ENCODE measurements around the gene PPP1R12C. TPM values are rescaled to one million over a fixed set of nuclear protein-coding genes. Genes with fewer than 3 reads are reported as not detected.

The PPP1R12C gene
- total RNA-seq, 3 donors from 2014 or later: 68.3 to 148 (median 91.7) TPM

- Histone ChIP-seq H3K9me3 (peaks cover 4 to 6% of the 10 kb centered on the region in 2 donors), H3K4me3 (no peak overlapping the region), H3K4me1 (no peaks in the 10 kb centered on the region), H3K36me3 (no peaks in the 10 kb centered on the region), H3K27me3 (no peaks in the 10 kb centered on the region), H3K27ac (no peak overlapping the region)
- intact Hi-C loops (cut with DNase I; ENCODE audit: low total_unique reads): no loop called here
- TF ChIP-seq CTCF (IDR thresholded peaks at IDR 0.05): no peak
- no peak for TF ChIP-seq POLR2AphosphoS5 (IDR thresholded peaks at IDR 0.05)
- no peak for TF ChIP-seq POLR2A (IDR thresholded peaks at IDR 0.05)
- no peak for DNase-seq (ENCODE audit: low spot score in 2 of 2)
Measured at GRCh38 chr19:55101261-55101660, 16.2 kb downstream of the PPP1R12C start.

- Histone ChIP-seq H3K27me3 (no peaks in the 10 kb centered on the region), H3K4me3 (no peak overlapping the region), H3K9me3 (peaks cover 4 to 6% of the 10 kb centered on the region in 2 donors), H3K36me3 (no peaks in the 10 kb centered on the region), H3K4me1 (no peaks in the 10 kb centered on the region), H3K27ac (peak overlapping the region; percentile 4 to 30)
- intact Hi-C loops (cut with DNase I; ENCODE audit: low total_unique reads): no loop called here
- DNase-seq (ENCODE audit: low spot score in 2 of 2): no peak
- TF ChIP-seq POLR2A (IDR thresholded peaks at IDR 0.05) (no peak), CTCF (IDR thresholded peaks at IDR 0.05) (no peak), POLR2AphosphoS5 (IDR thresholded peaks at IDR 0.05) (no peak)
Measured at GRCh38 chr19:55099557-55100506, 17.6 kb downstream of the PPP1R12C start.

- H3K4me1 ChIP-seq: no peaks in the 10 kb centered on the region
- H3K36me3 ChIP-seq: no peaks in the 10 kb centered on the region
- intact Hi-C loops (cut with DNase I; ENCODE audit: low total_unique reads): no loop called here
- H3K27ac ChIP-seq: peak overlapping the region; percentile 4 to 30
- peaks cover 4 to 6% of the 10 kb centered on the region in 2 donors for H3K9me3 ChIP-seq
- TF ChIP-seq POLR2A (IDR thresholded peaks at IDR 0.05): no peak
- no peak for TF ChIP-seq CTCF (IDR thresholded peaks at IDR 0.05)
- no peak for TF ChIP-seq POLR2AphosphoS5 (IDR thresholded peaks at IDR 0.05)
- no peak for DNase-seq (ENCODE audit: low spot score in 2 of 2)
- H3K4me3 ChIP-seq: no peak overlapping the region
- H3K27me3 ChIP-seq: no peaks in the 10 kb centered on the region
Measured at GRCh38 chr19:55098716-55099556, 18.5 kb downstream of the PPP1R12C start.

GRCh38 chr19:55097864-55098715, 19.3 kb downstream of the PPP1R12C start:
- Histone ChIP-seq H3K4me3 (no peak overlapping the region), H3K4me1 (no peaks in the 10 kb centered on the region), H3K27me3 (no peaks in the 10 kb centered on the region), H3K27ac (no peak overlapping the region), H3K9me3 (peaks cover 1 to 2% of the 10 kb centered on the region in 2 donors), H3K36me3 (no peaks in the 10 kb centered on the region)
- TF ChIP-seq POLR2AphosphoS5 (IDR thresholded peaks at IDR 0.05) (no peak), POLR2A (IDR thresholded peaks at IDR 0.05) (no peak), CTCF (IDR thresholded peaks at IDR 0.05) (no peak)
- intact Hi-C loops (cut with DNase I; ENCODE audit: low total_unique reads): no loop called here
- no peak for DNase-seq (ENCODE audit: low spot score in 2 of 2)

Data from breast epithelium (tissue), 4 donors.